HEK293T (cell line): Measurements from ENCODE around the gene ARID2.

Experiments used
- CTCF ChIA-PET: fragments of 350-600 bp; formaldehyde crosslinking; extraction: SDS; loops from one replicate; lab custom pipeline; 2021; ENCODE audit warnings: antibody characterized with exemption, inconsistent platforms; lab: Yijun Ruan, JAX
- POLR2A ChIA-PET: fragments of 350-600 bp; formaldehyde crosslinking; extraction: SDS; loops from one replicate; lab custom pipeline; 2020; ENCODE audit warnings: antibody characterized with exemption, inconsistent platforms; lab: Yijun Ruan, JAX
- DNase-seq: peaks from one replicate; pipeline ENCODE4 v3.0.0; 2012; ENCODE audit warnings: mixed read lengths; ENCODE audit errors: extremely low spot score
- ARNT ChIP-seq: fragments of 450-650 bp; IDR thresholded peaks from 2 replicates; pipeline ENCODE4 v1.6.1; 2017; ENCODE audit warnings: mild to moderate bottlenecking
- BHLHE40 ChIP-seq: fragments of 450-650 bp; IDR thresholded peaks from 2 replicates; pipeline ENCODE4 v1.6.1; 2016; ENCODE audit warnings: mild to moderate bottlenecking, moderate library complexity, borderline replicate concordance
- CTBP1 ChIP-seq: fragments of 450-650 bp; IDR thresholded peaks from 2 replicates; pipeline ENCODE4 v1.6.1; 2016; ENCODE audit warnings: borderline replicate concordance
- ELF4 ChIP-seq: fragments of 450-650 bp; IDR thresholded peaks from 2 replicates; pipeline ENCODE4 v1.6.1; 2017; ENCODE audit warnings: antibody characterized with exemption
- FOXA1 ChIP-seq: fragments of 450-650 bp; IDR thresholded peaks from 2 replicates; pipeline ENCODE4 v1.6.1; 2016; ENCODE audit warnings: mild to moderate bottlenecking
- FOXK2 ChIP-seq: fragments of 450-650 bp; IDR thresholded peaks from 2 replicates; pipeline ENCODE4 v1.6.1; 2016; ENCODE audit warnings: mild to moderate bottlenecking
- FOXM1 ChIP-seq: fragments of 450-650 bp; IDR thresholded peaks from 2 replicates; pipeline ENCODE4 v1.6.1; 2017; ENCODE audit warnings: mild to moderate bottlenecking, borderline replicate concordance
- HDGF ChIP-seq: fragments of 450-650 bp; IDR thresholded peaks from 2 replicates; pipeline ENCODE4 v1.6.1; 2017; ENCODE audit warnings: antibody characterized with exemption, borderline replicate concordance
- L3MBTL2 ChIP-seq: fragments of 450-650 bp; conservative IDR thresholded peaks from 2 replicates; pipeline ENCODE4 v1.6.1; 2016; ENCODE audit warnings: mild to moderate bottlenecking
- LEF1 ChIP-seq: fragments of 450-650 bp; IDR thresholded peaks from 2 replicates; pipeline ENCODE4 v1.6.1; 2017; ENCODE audit warnings: mild to moderate bottlenecking, borderline replicate concordance
- NFRKB ChIP-seq: fragments of 450-650 bp; IDR thresholded peaks from 2 replicates; pipeline ENCODE4 v1.6.1; 2016; ENCODE audit warnings: mild to moderate bottlenecking, moderate library complexity
- PKNOX1 ChIP-seq: fragments of 450-650 bp; IDR thresholded peaks from 2 replicates; pipeline ENCODE4 v1.6.1; 2016
- SP1 ChIP-seq: fragments of 450-650 bp; IDR thresholded peaks from 2 replicates; pipeline ENCODE4 v1.6.1; 2017
- SUZ12 ChIP-seq: fragments of 450-650 bp; IDR thresholded peaks from 2 replicates; pipeline ENCODE4 v1.6.1; 2016; ENCODE audit warnings: mild to moderate bottlenecking
- TARDBP ChIP-seq: fragments of 450-650 bp; IDR thresholded peaks from 2 replicates; pipeline ENCODE4 v1.6.1; 2016
- ZNF384 ChIP-seq: fragments of 450-650 bp; IDR thresholded peaks from 2 replicates; pipeline ENCODE4 v1.6.1; 2016

The ARID2 gene

GRCh38 chr12:45827974-45828373 lies 98.5 kb downstream of the ARID2 start:
- no peak for TF ChIP-seq CTBP1
- TF ChIP-seq ARNT: no peak
- TF ChIP-seq LEF1: no peak
- TF ChIP-seq L3MBTL2: no peak
- TF ChIP-seq FOXA1: no peak
- no peak for TF ChIP-seq SUZ12
- no peak for TF ChIP-seq BHLHE40
- TF ChIP-seq FOXK2: no peak
- no peak for TF ChIP-seq SP1
- no peak for TF ChIP-seq TARDBP
- TF ChIP-seq NFRKB: no peak
- POLR2A ChIA-PET: no interaction called here
- no peak for DNase-seq
- CTCF ChIA-PET: no interaction called here

GRCh38 chr12:45828402-45828801 lies 98.9 kb downstream of the ARID2 start:
- DNase-seq: no peak
- TF ChIP-seq CTBP1 (no peak), FOXK2 (no peak), SP1 (no peak), ELF4 (no peak), FOXA1 (no peak), LEF1 (no peak), TARDBP (no peak), BHLHE40 (no peak), L3MBTL2 (no peak), NFRKB (no peak), PKNOX1 (no peak), SUZ12 (no peak), HDGF (no peak), ZNF384 (no peak), FOXM1 (no peak), ARNT (no peak)
- CTCF ChIA-PET: no interaction called here

GRCh38 chr12:45831590-45831989 lies 102.1 kb downstream of the ARID2 start:
- ChIA-PET CTCF (no interaction called here), POLR2A (no interaction called here)
- TF ChIP-seq ZNF384 (no peak), CTBP1 (no peak), PKNOX1 (no peak), NFRKB (no peak), FOXA1 (no peak), L3MBTL2 (no peak), SP1 (no peak), LEF1 (no peak), BHLHE40 (no peak), FOXM1 (no peak), TARDBP (no peak)
- DNase-seq: no peak

More at GRCh38 chr12:45828402-45828801, 98.9 kb downstream of the ARID2 start:
- POLR2A ChIA-PET: no interaction called here

- no peak for TF ChIP-seq TARDBP
- DNase-seq: no peak
- POLR2A ChIA-PET: no interaction called here
- CTCF ChIA-PET: no interaction called here
These were observed 103.9 kb downstream of the ARID2 start for GRCh38 chr12:45833401-45833800.

- DNase-seq: no peak
- CTCF ChIA-PET: no interaction called here
- TF ChIP-seq ELF4 (no peak), NFRKB (no peak), PKNOX1 (no peak)
- POLR2A ChIA-PET: no interaction called here
These were observed 105.3 kb downstream of the ARID2 start for GRCh38 chr12:45834809-45835208.

GRCh38 chr12:45839917-45840316 lies 110.4 kb downstream of the ARID2 start:
- DNase-seq: no peak
- TF ChIP-seq FOXM1: no peak
- no peak for TF ChIP-seq PKNOX1
- no peak for TF ChIP-seq BHLHE40
- no peak for TF ChIP-seq LEF1
- no peak for TF ChIP-seq SP1
- TF ChIP-seq TARDBP: no peak
- no peak for TF ChIP-seq ZNF384
- TF ChIP-seq ELF4: no peak
- no peak for TF ChIP-seq CTBP1
- no peak for TF ChIP-seq ARNT
- ChIA-PET POLR2A (no interaction called here), CTCF (interaction anchor here (0.6 kb wide), 1 partner anchor 9 kb away, joined by 3 read pairs; no protein-coding TSS in a partner anchor)

GRCh38 chr12:45849289-45849688 lies 119.8 kb downstream of the ARID2 start:
- DNase-seq: no peak
- ChIA-PET CTCF (no interaction called here), POLR2A (no interaction called here)
- TF ChIP-seq FOXM1 (no peak), HDGF (no peak)
